GM23248 (cell line): ENCODE data around the gene GJA3. TPM values are rescaled to one million over a fixed set of nuclear protein-coding genes. Genes with fewer than 3 reads are reported as not detected.

Source experiments
- DNase-seq: peaks from one replicate; pipeline ENCODE4 v3.0.0-alpha.2; 2015
- H2AFZ ChIP-seq: fragments of 200-600 bp; sonication (generic); 2 replicates; pipeline ENCODE4 v1.6.1; 2016; ENCODE audit warnings: antibody characterized with exemption
- H3F3A ChIP-seq: fragments of 200-600 bp; sonication (generic); 2 replicates; pipeline ENCODE4 v1.6.1; 2016; ENCODE audit warnings: mild to moderate bottlenecking, antibody characterized with exemption, mixed run types; ENCODE audit not compliant: insufficient read depth
- H3K27ac ChIP-seq: fragments of 200-600 bp; sonication (generic); 2 replicates; pipeline ENCODE4 v1.5.1; 2016; ENCODE audit warnings: mild to moderate bottlenecking
- H3K27me3 ChIP-seq: fragments of 200-600 bp; sonication (generic); replicated peaks from 2 replicates; pipeline ENCODE4 v1.6.1; 2016; ENCODE audit warnings: mild to moderate bottlenecking; ENCODE audit not compliant: insufficient read depth
- H3K36me3 ChIP-seq: fragments of 200-600 bp; sonication (generic); 2 replicates; pipeline ENCODE4 v1.6.1; 2016; ENCODE audit warnings: low read depth, mild to moderate bottlenecking
- H3K4me1 ChIP-seq: fragments of 200-600 bp; sonication (generic); 2 replicates; pipeline ENCODE4 v1.6.1; 2016; ENCODE audit warnings: mild to moderate bottlenecking; ENCODE audit not compliant: insufficient read depth
- H3K4me2 ChIP-seq: fragments of 200-600 bp; sonication (generic); one replicate; pipeline ENCODE4 v1.6.1; 2016; ENCODE audit warnings: mild to moderate bottlenecking; ENCODE audit not compliant: unreplicated experiment
- H3K4me3 ChIP-seq: fragments of 200-600 bp; sonication (generic); 2 replicates; pipeline ENCODE4 v1.5.1; 2016; ENCODE audit warnings: mild to moderate bottlenecking
- H3K79me2 ChIP-seq: fragments of 200-600 bp; sonication (generic); 2 replicates; pipeline ENCODE4 v1.6.1; 2016; ENCODE audit warnings: mild to moderate bottlenecking; ENCODE audit not compliant: insufficient read depth
- H3K9ac ChIP-seq: fragments of 200-600 bp; sonication (generic); 2 replicates; pipeline ENCODE4 v1.6.1; 2016; ENCODE audit warnings: mild to moderate bottlenecking
- H3K9me2 ChIP-seq: fragments of 200-600 bp; sonication (generic); 2 replicates; pipeline ENCODE4 v1.6.1; 2016; ENCODE audit warnings: mixed run types, mild to moderate bottlenecking, moderate library complexity; ENCODE audit not compliant: insufficient read depth
- H3K9me3 ChIP-seq: fragments of 200-600 bp; sonication (generic); one replicate; pipeline ENCODE4 v1.6.1; 2017; ENCODE audit warnings: low read depth
- H4K20me1 ChIP-seq: fragments of 200-600 bp; sonication (generic); 2 replicates; pipeline ENCODE4 v1.6.0; 2016; ENCODE audit not compliant: insufficient read depth
- EZH2 ChIP-seq: fragments of 200-600 bp; sonication (generic); IDR thresholded peaks from 2 replicates; pipeline ENCODE4 v1.6.1; 2018; ENCODE audit warnings: antibody characterized with exemption, mild to moderate bottlenecking; ENCODE audit not compliant: insufficient read depth, poor library complexity, severe bottlenecking
- EZH2phosphoT487 ChIP-seq: fragments of 200-600 bp; sonication (generic); IDR thresholded peaks from 2 replicates; pipeline ENCODE4 v1.6.1; 2018; ENCODE audit warnings: antibody characterized with exemption, moderate library complexity, mild to moderate bottlenecking, low read depth; ENCODE audit not compliant: insufficient read depth
- WGBS, 2 experiments: methylation state at CpG; one replicate each; pipeline ENCODE4 v1.1.6; 2015 to 2017; ENCODE audit warnings: low lambda C conversion rate in 2 of 2, low coverage in 1 of 2; ENCODE audit errors: missing lambda C conversion rate in 2 of 2; 5-methylcytosine and 5-hydroxymethylcytosine counted together
- in situ Hi-C: fragments of 300-500 bp; cut with MboI; formaldehyde crosslinking; loops from 2 replicates; pipeline ENCODE4 v1.15.0; 2020
- polyA plus RNA-seq: library from polyadenylated mRNA; unstranded; fragments of >200 nt; fragmentation: Nextera tagmentation; extraction: Ambion mirVana; gene quantifications from 2 replicates; pipeline ENCODE4 v1.2.1, GENCODE V29; 2016
- total RNA-seq: library from RNA; depleted of rRNA; stranded (reverse); fragments of >200 nt; shearing (Covaris generic); gene quantifications from 2 replicates; pipeline ENCODE4 v1.2.3, GENCODE V29; 2014

GJA3 gene
- total and polyA plus RNA-seq, 2 experiments from 2014 or later = 1.9 to 5.5 TPM

- no peak for DNase-seq
- H3K27me3 ChIP-seq = peaks cover 12% of the 10 kb centered on the region; the same call in 1 of the 2 replicates
- no peaks in the 10 kb centered on the region for H3K9me3 ChIP-seq
- in situ Hi-C loops = no loop called here
- H3K9ac ChIP-seq = no peak overlapping the region
- TF ChIP-seq EZH2phosphoT487 (no peak), EZH2 (no peak)
- 69 to 77% methylated on average over 14 of the region's 14 CpGs for WGBS, 2 experiments
- no peaks in the 10 kb centered on the region for H4K20me1 ChIP-seq
- no peak overlapping the region for H3K4me2 ChIP-seq
- no peaks in the 10 kb centered on the region for H3K36me3 ChIP-seq
- no peaks in the 10 kb centered on the region for H3K4me1 ChIP-seq
- H3K27ac ChIP-seq = no peak overlapping the region
- H3K4me3 ChIP-seq = no peak overlapping the region
- no peaks in the 10 kb centered on the region for H3K79me2 ChIP-seq
- no peak overlapping the region for H2AFZ ChIP-seq
- no peaks in the 10 kb centered on the region for H3F3A ChIP-seq
- no peaks in the 10 kb centered on the region for H3K9me2 ChIP-seq
Measured at GRCh38 chr13:20141238-20142022, 19.4 kb downstream of the GJA3 start.

DNA sequence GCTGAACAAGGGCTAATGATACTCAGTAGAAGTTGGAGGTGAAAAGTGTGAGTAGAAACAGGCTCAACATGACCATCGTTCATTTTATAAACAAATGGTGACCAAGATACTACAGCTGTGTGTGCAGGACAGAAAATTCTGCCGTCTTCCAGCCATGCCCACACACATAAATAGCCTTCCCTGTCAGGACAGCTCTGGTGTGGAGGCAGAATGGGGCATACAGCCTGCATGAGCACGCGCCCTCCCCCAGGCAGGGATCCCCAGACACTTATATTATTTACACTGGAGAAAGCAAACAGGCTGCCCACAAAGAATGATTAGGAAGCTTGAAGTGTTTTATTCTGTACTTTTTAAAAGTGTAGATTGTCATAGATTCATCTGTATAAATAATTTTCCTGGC, 20.4 kb downstream of the GJA3 start:
- no peaks in the 10 kb centered on the region for H4K20me1 ChIP-seq
- no peak overlapping the region for H3K4me3 ChIP-seq
- H3K9ac ChIP-seq = no peak overlapping the region
- no peak overlapping the region for H3K4me2 ChIP-seq
- H3K27ac ChIP-seq = no peak overlapping the region
- no peaks in the 10 kb centered on the region for H3K9me2 ChIP-seq
- peaks cover 13% of the 10 kb centered on the region; the same call in 1 of the 2 replicates for H3K27me3 ChIP-seq
- no peaks in the 10 kb centered on the region for H3K4me1 ChIP-seq
- no peaks in the 10 kb centered on the region for H3K36me3 ChIP-seq
- WGBS, 2 experiments = 76 to 83% methylated on average over 4 of the region's 4 CpGs
- no peaks in the 10 kb centered on the region for H3K79me2 ChIP-seq
- in situ Hi-C loops = no loop called here
- H3K9me3 ChIP-seq = no peaks in the 10 kb centered on the region
- no peak overlapping the region for H2AFZ ChIP-seq
- no peak for DNase-seq
- no peaks in the 10 kb centered on the region for H3F3A ChIP-seq
- TF ChIP-seq EZH2 (no peak), EZH2phosphoT487 (no peak)

- no peak overlapping the region for H3K27ac ChIP-seq
- H3K27me3 ChIP-seq = peaks cover 9% of the 10 kb centered on the region; the same call in 1 of the 2 replicates
- no peaks in the 10 kb centered on the region for H3F3A ChIP-seq
- no peak overlapping the region for H2AFZ ChIP-seq
- H3K4me3 ChIP-seq = no peak overlapping the region
- in situ Hi-C loops = no loop called here
- no peaks in the 10 kb centered on the region for H4K20me1 ChIP-seq
- H3K9me2 ChIP-seq = no peaks in the 10 kb centered on the region
- H3K9me3 ChIP-seq = no peaks in the 10 kb centered on the region
- H3K36me3 ChIP-seq = no peaks in the 10 kb centered on the region
- DNase-seq = no peak
- no peak for TF ChIP-seq EZH2
- no peak for TF ChIP-seq EZH2phosphoT487
- no peaks in the 10 kb centered on the region for H3K79me2 ChIP-seq
- H3K9ac ChIP-seq = no peak overlapping the region
- H3K4me1 ChIP-seq = no peaks in the 10 kb centered on the region
- H3K4me2 ChIP-seq = no peak overlapping the region
- 45 to 49% methylated on average over 2 of the region's 2 CpGs for WGBS, 2 experiments
Measured at GRCh38 chr13:20137875-20138274, 23.0 kb downstream of the GJA3 start.

GRCh38 chr13:20136781-20137703, 23.8 kb downstream of the GJA3 start:
- Histone ChIP-seq H3K9ac (no peak overlapping the region), H3K9me3 (no peaks in the 10 kb centered on the region), H3K9me2 (no peaks in the 10 kb centered on the region), H3F3A (no peaks in the 10 kb centered on the region), H3K4me1 (no peaks in the 10 kb centered on the region), H3K4me2 (no peak overlapping the region), H3K36me3 (no peaks in the 10 kb centered on the region), H4K20me1 (no peaks in the 10 kb centered on the region), H3K27ac (no peak overlapping the region), H3K4me3 (no peak overlapping the region; the same call in 1 of the 2 replicates), H3K79me2 (no peaks in the 10 kb centered on the region), H3K27me3 (0 out of 2 replicates have a peak, but pooled peaks cover 3% of the 10 kb centered on the region), H2AFZ (peak overlapping the region; percentile 51)
- WGBS, 2 experiments = 34 to 39% methylated on average over 55 of the region's 56 CpGs
- DNase-seq = peak; percentile 47
- no peak for TF ChIP-seq EZH2
- no peak for TF ChIP-seq EZH2phosphoT487
- in situ Hi-C loops = no loop called here
